ENCODE measurements around the gene HTR1B. TPM values are rescaled to one million over a fixed set of nuclear protein-coding genes. Genes with fewer than 3 reads are reported as not detected.

Gene HTR1B
- total and polyA plus RNA-seq, 10 donors, result 0.16 to 0.39 (median 0.20) TPM; not detected in 7

DNA sequence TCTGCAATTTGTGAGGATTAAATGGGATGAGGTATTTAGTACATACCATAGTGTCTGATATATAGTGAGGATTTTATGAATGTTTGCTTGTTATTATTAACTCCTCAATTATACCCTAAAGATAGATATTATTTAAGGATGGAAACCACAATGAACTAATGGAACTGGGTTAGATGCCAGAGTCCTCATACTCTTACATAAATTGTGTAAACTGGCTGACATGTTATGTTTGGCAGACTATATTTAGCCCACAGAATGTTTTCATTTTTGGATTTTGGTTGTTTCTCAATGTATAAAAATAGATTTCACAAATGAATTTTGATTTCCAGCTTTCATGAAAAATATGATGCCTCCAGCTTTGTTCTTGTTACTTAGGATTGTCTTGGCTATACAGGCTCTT is 37.6 kb downstream of the HTR1B start:
- no peak for DNase-seq
- H3K4me3 ChIP-seq, result no peak overlapping the region
- no peaks in the 10 kb centered on the region for H3K36me3 ChIP-seq
- intact Hi-C loops (cut with DNase I; ENCODE audit: low total_unique reads), result no loop called here
- no peak for TF ChIP-seq POLR2A (IDR thresholded peaks at IDR 0.05)
- TF ChIP-seq, protein P1, sequence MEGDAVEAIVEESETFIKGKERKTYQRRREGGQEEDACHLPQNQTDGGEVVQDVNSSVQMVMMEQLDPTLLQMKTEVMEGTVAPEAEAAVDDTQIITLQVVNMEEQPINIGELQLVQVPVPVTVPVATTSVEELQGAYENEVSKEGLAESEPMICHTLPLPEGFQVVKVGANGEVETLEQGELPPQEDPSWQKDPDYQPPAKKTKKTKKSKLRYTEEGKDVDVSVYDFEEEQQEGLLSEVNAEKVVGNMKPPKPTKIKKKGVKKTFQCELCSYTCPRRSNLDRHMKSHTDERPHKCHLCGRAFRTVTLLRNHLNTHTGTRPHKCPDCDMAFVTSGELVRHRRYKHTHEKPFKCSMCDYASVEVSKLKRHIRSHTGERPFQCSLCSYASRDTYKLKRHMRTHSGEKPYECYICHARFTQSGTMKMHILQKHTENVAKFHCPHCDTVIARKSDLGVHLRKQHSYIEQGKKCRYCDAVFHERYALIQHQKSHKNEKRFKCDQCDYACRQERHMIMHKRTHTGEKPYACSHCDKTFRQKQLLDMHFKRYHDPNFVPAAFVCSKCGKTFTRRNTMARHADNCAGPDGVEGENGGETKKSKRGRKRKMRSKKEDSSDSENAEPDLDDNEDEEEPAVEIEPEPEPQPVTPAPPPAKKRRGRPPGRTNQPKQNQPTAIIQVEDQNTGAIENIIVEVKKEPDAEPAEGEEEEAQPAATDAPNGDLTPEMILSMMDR (IDR thresholded peaks at IDR 0.05 in 8 of 11, conservative IDR thresholded peaks at IDR 0.05 in 3 of 11), result no peak
- TF ChIP-seq POLR2AphosphoS5 (IDR thresholded peaks at IDR 0.05), result no peak
- no peaks in the 10 kb centered on the region for H3K4me1 ChIP-seq
- no peaks in the 10 kb centered on the region for H3K27me3 ChIP-seq (replicated peaks in 1 of 7)
- peaks cover 0 to 3% (median 0%) of the 10 kb centered on the region in 8 donors for H3K9me3 ChIP-seq
- no peak overlapping the region for H3K27ac ChIP-seq

DNA sequence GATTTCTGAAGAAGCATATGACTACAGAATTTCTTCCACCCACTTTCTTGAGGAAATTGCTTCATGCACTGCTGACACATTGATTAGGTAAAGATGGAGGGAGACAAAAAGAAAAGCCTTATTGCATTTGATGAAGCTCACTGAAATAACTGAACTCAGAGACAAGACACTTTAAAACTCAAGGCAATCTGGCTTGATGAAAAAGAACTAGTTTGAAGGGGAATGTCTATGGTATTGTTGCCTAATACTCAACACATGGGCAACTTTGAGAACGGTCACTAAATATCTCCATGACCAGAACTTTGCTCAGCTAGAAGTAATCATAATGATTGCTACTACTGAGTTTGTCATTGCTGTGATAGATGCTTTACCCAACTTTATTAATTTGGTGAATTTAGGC is 38.1 kb downstream of the HTR1B start:
- 0 to 96% (median 55%) methylated on average over 1 of the region's 1 CpG for WGBS, 5 donors
- H3K4me3 ChIP-seq, result no peak overlapping the region
- no peaks in the 10 kb centered on the region for H3K4me1 ChIP-seq
- H3K9me3 ChIP-seq, result peaks cover 0 to 3% (median 0%) of the 10 kb centered on the region in 8 donors
- TF ChIP-seq, protein P1 (IDR thresholded peaks at IDR 0.05 in 8 of 11, conservative IDR thresholded peaks at IDR 0.05 in 3 of 11), result no peak
- no peak for TF ChIP-seq POLR2AphosphoS5 (IDR thresholded peaks at IDR 0.05)
- TF ChIP-seq POLR2A (IDR thresholded peaks at IDR 0.05), result no peak
- intact Hi-C loops (cut with DNase I; ENCODE audit: low total_unique reads), result no loop called here
- H3K36me3 ChIP-seq, result no peaks in the 10 kb centered on the region
- no peak overlapping the region for H3K27ac ChIP-seq
- no peak for DNase-seq
- no peaks in the 10 kb centered on the region for H3K27me3 ChIP-seq (replicated peaks in 1 of 7)

DNA sequence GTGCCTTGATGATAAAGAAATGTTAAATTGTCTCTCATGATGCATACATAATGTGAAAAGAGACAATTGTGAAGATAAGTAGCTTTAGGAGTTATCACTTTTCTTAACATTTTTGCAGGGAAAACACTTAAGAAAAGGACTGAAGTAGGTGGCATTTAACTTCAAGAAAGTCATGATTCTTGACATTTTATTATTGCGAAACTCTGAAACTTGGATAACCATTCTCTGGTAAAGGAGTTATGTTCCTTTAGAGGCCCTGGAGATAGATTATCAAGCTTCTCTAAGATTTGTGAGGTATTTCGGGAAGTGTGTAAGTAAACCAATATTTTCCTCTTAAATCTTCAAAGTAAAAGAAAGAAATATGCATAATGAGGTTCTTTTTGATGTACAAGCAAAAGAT is 38.5 kb downstream of the HTR1B start:
- no peak for TF ChIP-seq POLR2AphosphoS5 (IDR thresholded peaks at IDR 0.05)
- peaks cover 0 to 3% (median 0%) of the 10 kb centered on the region in 8 donors for H3K9me3 ChIP-seq
- WGBS, 5 donors, result 82 to 92% (median 90%) methylated on average over 2 of the region's 2 CpGs
- intact Hi-C loops (cut with DNase I; ENCODE audit: low total_unique reads), result no loop called here
- no peaks in the 10 kb centered on the region for H3K4me1 ChIP-seq
- H3K4me3 ChIP-seq, result no peak overlapping the region
- no peak for DNase-seq
- no peaks in the 10 kb centered on the region for H3K27me3 ChIP-seq (replicated peaks in 1 of 7)
- no peak overlapping the region for H3K27ac ChIP-seq
- no peaks in the 10 kb centered on the region for H3K36me3 ChIP-seq

DNA sequence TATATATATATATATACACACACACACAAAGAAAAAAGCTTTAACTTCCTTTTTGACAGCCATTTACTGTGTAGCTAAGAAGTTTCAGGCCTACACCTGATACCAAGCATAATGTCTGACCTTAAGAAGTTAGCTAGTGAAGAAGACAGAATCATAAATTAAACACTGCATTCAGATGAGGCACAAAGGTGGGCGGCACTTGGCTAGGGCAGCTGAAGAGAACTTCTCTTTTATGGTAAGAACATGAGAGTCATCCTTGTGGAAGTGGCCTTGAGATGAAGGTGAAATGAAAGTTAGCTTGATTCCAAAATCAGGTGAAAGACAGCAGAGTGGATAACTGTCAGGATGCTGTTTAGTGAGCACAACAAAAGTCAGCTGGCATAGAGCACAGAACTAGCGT is 46.5 kb downstream of the HTR1B start:
- no peaks in the 10 kb centered on the region for H3K36me3 ChIP-seq
- H3K9me3 ChIP-seq, result no peaks in the 10 kb centered on the region
- intact Hi-C loops (cut with DNase I; ENCODE audit: low total_unique reads), result no loop called here
- TF ChIP-seq POLR2A (IDR thresholded peaks at IDR 0.05) (no peak), POLR2AphosphoS5 (IDR thresholded peaks at IDR 0.05) (no peak)
- TF ChIP-seq, protein P1 (IDR thresholded peaks at IDR 0.05 in 8 of 11, conservative IDR thresholded peaks at IDR 0.05 in 3 of 11), result no peak
- 86 to 95% (median 89%) methylated on average over 2 of the region's 2 CpGs for whole genome bisulfite sequencing, 5 donors
- no peaks in the 10 kb centered on the region for H3K4me1 ChIP-seq
- H3K4me3 ChIP-seq, result no peak overlapping the region
- no peak overlapping the region for H3K27ac ChIP-seq
- no peak for DNase-seq
- no peaks in the 10 kb centered on the region for H3K27me3 ChIP-seq (replicated peaks in 1 of 7)

DNA sequence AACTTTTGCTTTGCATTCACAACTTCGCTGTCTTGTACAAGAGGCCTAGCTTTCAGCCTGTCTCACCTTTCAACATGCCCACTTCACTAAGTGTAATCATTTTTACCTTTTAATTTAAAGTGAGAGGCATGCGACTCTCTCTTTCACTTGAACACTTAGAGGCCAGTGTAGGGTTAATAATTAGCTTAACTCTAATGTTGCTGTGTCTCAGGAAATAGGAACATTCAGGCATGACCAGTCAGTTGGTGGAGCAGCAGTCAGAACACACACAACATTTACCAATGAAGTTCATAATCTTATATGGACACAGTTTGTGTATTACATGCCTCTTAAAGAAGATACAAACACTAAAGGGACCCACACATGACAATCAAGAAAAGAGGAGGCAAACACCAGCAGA is 47.6 kb downstream of the HTR1B start:
- H3K4me1 ChIP-seq, result no peaks in the 10 kb centered on the region
- DNase-seq, result no peak
- 74 to 92% (median 81%) methylated on average over 2 of the region's 2 CpGs for WGBS, 5 donors
- H3K27ac ChIP-seq, result no peak overlapping the region
- H3K36me3 ChIP-seq, result no peaks in the 10 kb centered on the region
- no peak overlapping the region for H3K4me3 ChIP-seq
- intact Hi-C loops (cut with DNase I; ENCODE audit: low total_unique reads), result no loop called here
- H3K27me3 ChIP-seq (replicated peaks in 1 of 7), result no peaks in the 10 kb centered on the region
- H3K9me3 ChIP-seq, result no peaks in the 10 kb centered on the region
- TF ChIP-seq, protein P1 (IDR thresholded peaks at IDR 0.05 in 8 of 11, conservative IDR thresholded peaks at IDR 0.05 in 3 of 11), result no peak
- TF ChIP-seq POLR2A (IDR thresholded peaks at IDR 0.05) (no peak), POLR2AphosphoS5 (IDR thresholded peaks at IDR 0.05) (no peak)

Measured in spleen (tissue), 11 donors.